Neural cell (in vitro differentiated cells): ENCODE results near the gene TLCD4.

Experiments
- CTCF ChIP-seq: fragments of 450-650 bp; IDR thresholded peaks from 2 replicates; pipeline ENCODE4 v1.5.1; 2014; ENCODE audit warnings: antibody characterized with exemption, mild to moderate bottlenecking, moderate library complexity; ENCODE audit not compliant: poor library complexity, severe bottlenecking
- EP300 ChIP-seq: fragments of 450-650 bp; conservative IDR thresholded peaks from 2 replicates; pipeline ENCODE4 v1.6.1; 2014; ENCODE audit warnings: antibody characterized with exemption, mild to moderate bottlenecking, moderate library complexity; ENCODE audit not compliant: poor library complexity, severe bottlenecking
- EZH2 ChIP-seq: fragments of 200-600, 300-800 bp; shearing (Covaris generic), sonication (generic); IDR thresholded peaks from 2 replicates; pipeline ENCODE4 v1.6.1; 2014; ENCODE audit warnings: antibody characterized with exemption, low read length, borderline replicate concordance, mild to moderate bottlenecking; ENCODE audit not compliant: insufficient read depth, poor library complexity, severe bottlenecking
- POLR2AphosphoS5 ChIP-seq: IDR thresholded peaks from 2 replicates; pipeline ENCODE4 v1.6.1; 2012
- REST ChIP-seq: IDR thresholded peaks from 2 replicates; pipeline ENCODE4 v1.6.1; 2012; ENCODE audit warnings: borderline replicate concordance
- TAF1 ChIP-seq: IDR thresholded peaks from 2 replicates; pipeline ENCODE4 v1.6.1; 2012; ENCODE audit warnings: low read depth

- no peak for TF ChIP-seq POLR2AphosphoS5
- TF ChIP-seq EZH2: no peak
- TF ChIP-seq CTCF: no peak
- TF ChIP-seq EP300: no peak
- TF ChIP-seq TAF1: no peak
- TF ChIP-seq REST: no peak
These were observed 41.1 kb upstream of the TLCD4 start for GRCh38 chr1:95076034-95076433.
